Endothelial cell of umbilical vein (primary cell): Measurements from ENCODE around the gene SHOX. TPM values are rescaled to one million over a fixed set of nuclear protein-coding genes. Genes with fewer than 3 reads are reported as not detected.

ENCODE experiments used
- BruUV-seq: library from RNA; stranded (reverse); fragments of 400-500 nt; replicated peaks from 2 replicates; lab custom pipeline; 2021; lab: Mats Ljungman, UMichigan
- CTCF ChIA-PET: fragments of 300-600, 350-600 bp; sonication (Branson Sonifier 250); formaldehyde crosslinking; loops from one replicate; lab custom pipeline; 2021; ENCODE audit warnings: antibody characterized with exemption, inconsistent platforms; lab: Charles Lee
- POLR2A ChIA-PET: fragments of 300-600, 350-600 bp; sonication (Branson Sonifier 250); formaldehyde crosslinking; loops from one replicate; lab custom pipeline; 2021; ENCODE audit warnings: antibody characterized with exemption, inconsistent platforms; lab: Charles Lee
- DNase-seq: peaks from one replicate; pipeline ENCODE4 v3.0.0-alpha.2; 2011; ENCODE audit warnings: low read depth, low spot score
- FAIRE-seq: peaks from 2 replicates; lab custom pipeline; 2011; peaks lifted over from hg19 to GRCh38; lab: Jason Lieb, UNC
- H2AFZ ChIP-seq: 2 replicates; pipeline ENCODE4 v1.6.0; 2012; ENCODE audit warnings: low read depth, low read length, control low read depth, inconsistent platforms
- H3K27ac ChIP-seq: 2 replicates; pipeline ENCODE4 v1.5.1; 2011; ENCODE audit warnings: low read depth, mild to moderate bottlenecking, control low read depth, low read length, moderate library complexity; ENCODE audit not compliant: insufficient read depth
- H3K27me3 ChIP-seq, 2 experiments: 2 replicates each; pipeline versions ENCODE4 v1.6.0 to v1.6.1; 2011; ENCODE audit warnings: low read length in 2 of 2, mixed read lengths in 1 of 2; ENCODE audit not compliant: control insufficient read depth in 2 of 2, insufficient read depth in 2 of 2
- H3K36me3 ChIP-seq, 2 experiments: 2 replicates in 1 of 2; 3 replicates in 1 of 2; pipeline ENCODE4 v1.5.1; 2011; ENCODE audit warnings: low read length in 2 of 2, mild to moderate bottlenecking in 1 of 2, moderate library complexity in 1 of 2; ENCODE audit not compliant: control insufficient read depth in 2 of 2, insufficient read depth in 2 of 2; ENCODE audit errors: extremely low read depth in 1 of 2
- H3K4me1 ChIP-seq: 3 replicates; pipeline ENCODE4 v1.5.1; 2011; ENCODE audit warnings: mild to moderate bottlenecking, low read length; ENCODE audit not compliant: control insufficient read depth, insufficient read depth; ENCODE audit errors: extremely low read depth
- H3K4me2 ChIP-seq: 2 replicates; pipeline ENCODE4 v1.6.1; 2011; ENCODE audit warnings: low read length, control low read depth, mixed read lengths; ENCODE audit not compliant: insufficient read depth
- H3K4me3 ChIP-seq, 3 experiments: fragments of 200-600 bp in 1 of 3; sonication (generic), shearing (Covaris generic) in 1 of 3; replicated peaks in 1 of 3; 2 replicates each; pipeline ENCODE4 v1.5.1; 2011 to 2016; ENCODE audit warnings: control low read depth in 3 of 3, low read length in 3 of 3, mild to moderate bottlenecking in 2 of 3, inconsistent platforms in 1 of 3, low read depth in 1 of 3, moderate library complexity in 1 of 3; ENCODE audit not compliant: insufficient read depth in 1 of 3
- H3K79me2 ChIP-seq: 2 replicates; pipeline ENCODE4 v1.6.0; 2012; ENCODE audit warnings: low read length, inconsistent platforms; ENCODE audit not compliant: control insufficient read depth, insufficient read depth
- H3K9ac ChIP-seq: replicated peaks from 2 replicates; pipeline ENCODE3; 2011; ENCODE audit warnings: low read length, control low read depth; ENCODE audit not compliant: insufficient read depth; ENCODE audit errors: extremely low read depth
- H3K9me1 ChIP-seq: replicated peaks from 3 replicates; pipeline ENCODE4 v1.6.0; 2011; ENCODE audit warnings: mild to moderate bottlenecking, low read length; ENCODE audit not compliant: control insufficient read depth, insufficient read depth; ENCODE audit errors: extremely low read depth
- H3K9me3 ChIP-seq: replicated peaks from 2 replicates; pipeline ENCODE4 v1.5.1; 2012; ENCODE audit warnings: low read length, inconsistent platforms; ENCODE audit not compliant: control insufficient read depth, insufficient read depth
- H4K20me1 ChIP-seq: replicated peaks from 2 replicates; pipeline ENCODE3; 2011; ENCODE audit warnings: mild to moderate bottlenecking, low read length; ENCODE audit not compliant: control insufficient read depth, insufficient read depth; ENCODE audit errors: extremely low read depth
- CTCF ChIP-seq, 2 donors: IDR thresholded peaks; 1 replicate in 1 of 2; 2 replicates in 1 of 2; pipeline ENCODE4 v1.5.1; 2011; ENCODE audit warnings: low read length in 2 of 2, mild to moderate bottlenecking in 2 of 2, moderate library complexity in 2 of 2, control low read depth in 1 of 2, inconsistent platforms in 1 of 2, low read depth in 1 of 2; ENCODE audit not compliant: insufficient read depth in 1 of 2; ENCODE audit errors: extremely low read depth in 1 of 2
- EZH2 ChIP-seq: IDR thresholded peaks from 2 replicates; pipeline ENCODE4 v1.6.1; 2012; ENCODE audit warnings: borderline replicate concordance, low read depth, mild to moderate bottlenecking, moderate library complexity, low read length, inconsistent platforms; ENCODE audit not compliant: severe bottlenecking
- FOS ChIP-seq: IDR thresholded peaks from 2 replicates; pipeline ENCODE4 v1.6.1; 2011; ENCODE audit warnings: mild to moderate bottlenecking, low read length, moderate library complexity, borderline replicate concordance; ENCODE audit not compliant: insufficient read depth
- GATA2 ChIP-seq: IDR thresholded peaks from 2 replicates; pipeline ENCODE4 v1.7.0; 2011; ENCODE audit warnings: low read depth, mild to moderate bottlenecking, moderate library complexity, mixed read lengths, low read length; ENCODE audit not compliant: insufficient read length, insufficient read depth
- JUN ChIP-seq: IDR thresholded peaks from 2 replicates; pipeline ENCODE4 v1.6.1; 2011; ENCODE audit warnings: borderline replicate concordance, low read depth; ENCODE audit not compliant: insufficient read length, insufficient read depth
- MYC ChIP-seq: IDR thresholded peaks from one replicate; pipeline ENCODE4 v1.6.1; 2011; ENCODE audit warnings: mild to moderate bottlenecking, low read depth, low read length
- POLR2A ChIP-seq: IDR thresholded peaks from 2 replicates; pipeline ENCODE4 v1.6.1; 2012; ENCODE audit warnings: low read depth, mild to moderate bottlenecking, control low read depth, low read length
- POLR2AphosphoS5 ChIP-seq: IDR thresholded peaks from 2 replicates; pipeline ENCODE4 v1.6.1; 2012; ENCODE audit warnings: low read depth, mild to moderate bottlenecking, control low read depth, low read length, moderate library complexity; ENCODE audit not compliant: insufficient read depth
- dilution Hi-C: fragments of 300-500 bp; cut with MboI; formaldehyde crosslinking; loops from one replicate; pipeline ENCODE4 v1.15.0; 2019; ENCODE audit warnings: low sequenced_read_pairs; ENCODE audit not compliant: extremely low pct_ligation_motif_present
- intact Hi-C: fragments of 100-400 bp; cut with micrococcal nuclease; formaldehyde crosslinking; loops from one replicate; pipeline ENCODE4 v1.10.0; 2022
- polyA plus RNA-seq, 4 experiments: library from polyadenylated mRNA; depleted of rRNA in 3 of 4; stranded (reverse) in 3 of 4; unstranded in 1 of 4; fragments of >200 nt; gene quantifications; 2 replicates each; pipeline versions ENCODE4 v1.2.1 to v1.2.3, GENCODE V29; 2011 to 2012; ENCODE audit warnings: missing spikeins in 1 of 4
- total RNA-seq: library from RNA; stranded (reverse); gene quantifications from 2 replicates; pipeline ENCODE4 v1.2.3, GENCODE V29; 2021

Gene SHOX
- total and polyA plus RNA-seq, 2 donors (not counting 3 experiments of a cell fraction or from before 2014, with no cell fraction given): not detected

GRCh38 chrX:629230-630006, 1.2 kb upstream of the SHOX start:
- H3K79me2 ChIP-seq: no peaks in the 10 kb centered on the region
- no TSS peak for BruUV-seq
- intact Hi-C loops (no loop called here), dilution Hi-C loops (no loop called here)
- H3K4me3 ChIP-seq: no peak overlapping the region
- peaks cover 28 to 47% of the 10 kb centered on the region in 2 experiments for H3K27me3 ChIP-seq
- no peak overlapping the region for H3K9ac ChIP-seq
- no peaks in the 10 kb centered on the region for H3K36me3 ChIP-seq
- H4K20me1 ChIP-seq: no peaks in the 10 kb centered on the region
- ChIA-PET CTCF (no interaction called here), POLR2A (no interaction called here)
- H2AFZ ChIP-seq: no peak overlapping the region
- H3K4me1 ChIP-seq: no peaks in the 10 kb centered on the region
- no peak overlapping the region for H3K4me2 ChIP-seq
- DNase-seq (no peak), FAIRE-seq (no peak)
- no peak overlapping the region for H3K27ac ChIP-seq
- H3K9me1 ChIP-seq: no peaks in the 10 kb centered on the region
- TF ChIP-seq POLR2A (no peak), MYC (no peak), POLR2AphosphoS5 (no peak), FOS (no peak), CTCF (IDR thresholded peaks at IDR 0.05; ENCODE audit: extremely low read depth in 1 of 2, insufficient read depth in 1 of 2, low read depth in 1 of 2, low read length in 2 of 2) (no peak), GATA2 (no peak), JUN (no peak), EZH2 (no peak)
- no peaks in the 10 kb centered on the region for H3K9me3 ChIP-seq
